Measurements from ENCODE around the gene TOE1.

TOE1 gene

GRCh38 chr1:45337630-45338325 lies 2.2 kb upstream of the TOE1 start:
- no peak for DNase-seq (ENCODE audit: low read depth in 1 of 2, low spot score in 1 of 2)
- TF ChIP-seq GABPA (IDR thresholded peaks at IDR 0.05; ENCODE audit: low read depth): no peak
- Histone ChIP-seq H3K27me3 (ENCODE audit: insufficient read depth, poor library complexity, severe bottlenecking) (no peaks in the 10 kb centered on the region), H3K4me3 (replicated peaks; ENCODE audit: insufficient read depth, low read length) (no peak overlapping the region), H3K27ac (replicated peaks) (no peak overlapping the region)

- peak; percentile 45 to 67 for DNase-seq (ENCODE audit: low read depth in 1 of 2, low spot score in 1 of 2)
- no peak; the same call in 1 of the 2 replicates for TF ChIP-seq SPI1 (IDR thresholded peaks at IDR 0.05; ENCODE audit: borderline replicate concordance, low read depth)
- no peak for TF ChIP-seq GABPA (IDR thresholded peaks at IDR 0.05; ENCODE audit: low read depth)
- no peak for TF ChIP-seq CTCF (IDR thresholded peaks at IDR 0.05; ENCODE audit: insufficient read depth, low read length)
- no peak for TF ChIP-seq REST (IDR thresholded peaks at IDR 0.05; ENCODE audit: insufficient replicate concordance, low read depth)
- TF ChIP-seq POLR2AphosphoS5 (IDR thresholded peaks at IDR 0.05; ENCODE audit: low read depth): no peak
- Histone ChIP-seq H3K4me3 (replicated peaks; ENCODE audit: insufficient read depth, low read length) (peak overlapping the region; percentile 65), H3K27ac (replicated peaks) (peak overlapping the region; percentile 93), H3K27me3 (ENCODE audit: insufficient read depth, poor library complexity, severe bottlenecking) (no peaks in the 10 kb centered on the region)
Observed at GRCh38 chr1:45340816-45341466, 971 bp downstream of the TOE1 start.

GRCh38 chr1:45344499-45344898 lies 4.5 kb downstream of the TOE1 start:
- H3K27ac ChIP-seq (replicated peaks): no peak overlapping the region
- H3K4me3 ChIP-seq (replicated peaks; ENCODE audit: insufficient read depth, low read length): no peak overlapping the region
- DNase-seq (ENCODE audit: low read depth in 1 of 2, low spot score in 1 of 2): no peak
- no peak for TF ChIP-seq CTCF (IDR thresholded peaks at IDR 0.05; ENCODE audit: insufficient read depth, low read length)
- no peak for TF ChIP-seq POLR2AphosphoS5 (IDR thresholded peaks at IDR 0.05; ENCODE audit: low read depth)
- no peak for TF ChIP-seq SPI1 (IDR thresholded peaks at IDR 0.05; ENCODE audit: borderline replicate concordance, low read depth)
- TF ChIP-seq GABPA (IDR thresholded peaks at IDR 0.05; ENCODE audit: low read depth): no peak
- TF ChIP-seq REST (IDR thresholded peaks at IDR 0.05; ENCODE audit: insufficient replicate concordance, low read depth): no peak
- no peaks in the 10 kb centered on the region for H3K27me3 ChIP-seq (ENCODE audit: insufficient read depth, poor library complexity, severe bottlenecking)

GRCh38 chr1:45345014-45345413 lies 5.0 kb downstream of the TOE1 start:
- Histone ChIP-seq H3K27me3 (ENCODE audit: insufficient read depth, poor library complexity, severe bottlenecking) (no peaks in the 10 kb centered on the region), H3K27ac (replicated peaks) (no peak overlapping the region), H3K4me3 (replicated peaks; ENCODE audit: insufficient read depth, low read length) (no peak overlapping the region)
- TF ChIP-seq POLR2AphosphoS5 (IDR thresholded peaks at IDR 0.05; ENCODE audit: low read depth): no peak
- no peak for TF ChIP-seq SPI1 (IDR thresholded peaks at IDR 0.05; ENCODE audit: borderline replicate concordance, low read depth)
- TF ChIP-seq CTCF (IDR thresholded peaks at IDR 0.05; ENCODE audit: insufficient read depth, low read length): no peak
- no peak for TF ChIP-seq GABPA (IDR thresholded peaks at IDR 0.05; ENCODE audit: low read depth)
- no peak for TF ChIP-seq REST (IDR thresholded peaks at IDR 0.05; ENCODE audit: insufficient replicate concordance, low read depth)
- no peak for DNase-seq (ENCODE audit: low read depth in 1 of 2, low spot score in 1 of 2)
